Nephron progenitor cell (in vitro differentiated cells): ENCODE measurements around the gene DPYSL4.

ENCODE experiments used
- DNase-seq: peaks from one replicate; pipeline ENCODE4 v3.0.0; 2021
- H3K27ac Mint-ChIP-seq: 2 replicates; pipeline ENCODE4 v1.8.0; 2021; ENCODE audit warnings: mild to moderate bottlenecking, moderate library complexity, mixed read lengths
- H3K27me3 Mint-ChIP-seq: 2 replicates; pipeline ENCODE4 v1.8.0; 2021; ENCODE audit warnings: mild to moderate bottlenecking, low read depth, mixed read lengths; ENCODE audit not compliant: poor library complexity
- H3K36me3 Mint-ChIP-seq: 2 replicates; pipeline ENCODE4 v1.8.0; 2021; ENCODE audit warnings: low read depth, mixed read lengths
- H3K4me1 Mint-ChIP-seq: 2 replicates; pipeline ENCODE4 v1.8.0; 2021; ENCODE audit warnings: mixed read lengths
- H3K4me3 Mint-ChIP-seq: 2 replicates; pipeline ENCODE4 v1.8.0; 2021; ENCODE audit warnings: mild to moderate bottlenecking, moderate library complexity, mixed read lengths
- H3K9me3 Mint-ChIP-seq: 2 replicates; pipeline ENCODE4 v1.8.0; 2021; ENCODE audit warnings: mild to moderate bottlenecking, moderate library complexity, mixed read lengths
- CTCF ChIP-seq: fragments of 200-600 bp; sonication (generic); IDR thresholded peaks from 2 replicates; pipeline ENCODE4 v1.5.0; 2021; ENCODE audit warnings: antibody characterized with exemption

Gene DPYSL4

GRCh38 chr10:132186488-132187429 is at the start of gene DPYSL4:
DPYSL4 (plus strand) TSS chr10:132186948; CDS start chr10:132187064, 116 bp downstream.
- Mint-ChIP-seq H3K27ac (no peak within 1 kb of the TSS), H3K4me1 (peaks cover 21% of the 10 kb centered on the region), H3K4me3 (peak within 1 kb of the TSS; percentile 82), H3K36me3 (peaks cover 22% of the 10 kb centered on the region), H3K9me3 (no peaks in the 10 kb centered on the region), H3K27me3 (peaks cover 78% of the 10 kb centered on the region)
- DNase-seq = peak; percentile 60
- no peak for TF ChIP-seq CTCF

- Mint-ChIP-seq H3K9me3 (no peaks in the 10 kb centered on the region), H3K27ac (no peak overlapping the region), H3K27me3 (no peaks in the 10 kb centered on the region), H3K4me3 (no peak overlapping the region), H3K4me1 (peaks cover 5% of the 10 kb centered on the region), H3K36me3 (no peaks in the 10 kb centered on the region)
- DNase-seq = no peak
- no peak for TF ChIP-seq CTCF
These were observed 49.4 kb upstream of the DPYSL4 start for GRCh38 chr10:132137111-132138072.

GRCh38 chr10:132138133-132138532 is 48.6 kb upstream of the DPYSL4 start:
- DNase-seq = no peak
- no peaks in the 10 kb centered on the region for H3K36me3 Mint-ChIP-seq

GRCh38 chr10:132138596-132138995 is 48.2 kb upstream of the DPYSL4 start:
- Mint-ChIP-seq H3K27ac (no peak overlapping the region), H3K9me3 (no peaks in the 10 kb centered on the region), H3K36me3 (no peaks in the 10 kb centered on the region), H3K4me3 (no peak overlapping the region), H3K27me3 (peaks cover 6% of the 10 kb centered on the region), H3K4me1 (peaks cover 6% of the 10 kb centered on the region)
- no peak for TF ChIP-seq CTCF
- DNase-seq = no peak

More at GRCh38 chr10:132138133-132138532, 48.6 kb upstream of the DPYSL4 start:
- H3K27ac Mint-ChIP-seq = no peak overlapping the region
- H3K27me3 Mint-ChIP-seq = peaks cover 3% of the 10 kb centered on the region
- no peak for TF ChIP-seq CTCF
- H3K4me1 Mint-ChIP-seq = peaks cover 4% of the 10 kb centered on the region
- no peak overlapping the region for H3K4me3 Mint-ChIP-seq
- no peaks in the 10 kb centered on the region for H3K9me3 Mint-ChIP-seq

- Mint-ChIP-seq H3K27ac (no peak overlapping the region), H3K4me3 (no peak overlapping the region), H3K9me3 (no peaks in the 10 kb centered on the region), H3K4me1 (peaks cover 6% of the 10 kb centered on the region), H3K27me3 (peaks cover 6% of the 10 kb centered on the region), H3K36me3 (no peaks in the 10 kb centered on the region)
- TF ChIP-seq CTCF = no peak
- no peak for DNase-seq
These were observed 47.2 kb upstream of the DPYSL4 start for GRCh38 chr10:132139526-132139925.
